GM12873 (cell line): ENCODE results near the gene FBXO36.

ENCODE experiments used
- CTCF ChIP-seq: IDR thresholded peaks from 2 replicates; pipeline ENCODE4 v1.5.1; 2012; ENCODE audit warnings: low read depth, mild to moderate bottlenecking, moderate library complexity, low read length, control low read depth; ENCODE audit not compliant: insufficient read depth; ENCODE audit errors: missing control alignments

The FBXO36 gene

DNA sequence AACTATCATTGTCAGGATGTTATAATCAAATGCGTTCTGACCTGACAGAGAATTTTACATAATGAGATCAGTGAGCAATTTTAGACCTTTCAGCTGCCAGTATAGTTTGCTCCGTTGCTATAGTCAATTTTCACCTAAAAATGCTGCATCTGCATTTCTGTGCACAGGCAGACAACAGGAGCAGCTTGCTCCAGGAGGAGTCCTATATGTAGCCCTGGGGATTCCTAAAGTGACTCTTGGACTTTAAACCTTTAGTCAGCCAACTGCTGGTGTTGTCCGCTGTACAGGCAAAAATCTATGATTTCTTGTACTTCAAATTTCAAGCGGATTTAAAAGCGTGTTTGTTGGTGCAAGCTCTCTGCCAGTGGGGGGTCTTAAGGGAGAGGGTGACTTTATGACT lies 120.7 kb downstream of the FBXO36 start:
- no peak for TF ChIP-seq CTCF

- TF ChIP-seq CTCF: no peak
These were observed 121.2 kb downstream of the FBXO36 start for GRCh38 chr2:230043461-230043860.

DNA sequence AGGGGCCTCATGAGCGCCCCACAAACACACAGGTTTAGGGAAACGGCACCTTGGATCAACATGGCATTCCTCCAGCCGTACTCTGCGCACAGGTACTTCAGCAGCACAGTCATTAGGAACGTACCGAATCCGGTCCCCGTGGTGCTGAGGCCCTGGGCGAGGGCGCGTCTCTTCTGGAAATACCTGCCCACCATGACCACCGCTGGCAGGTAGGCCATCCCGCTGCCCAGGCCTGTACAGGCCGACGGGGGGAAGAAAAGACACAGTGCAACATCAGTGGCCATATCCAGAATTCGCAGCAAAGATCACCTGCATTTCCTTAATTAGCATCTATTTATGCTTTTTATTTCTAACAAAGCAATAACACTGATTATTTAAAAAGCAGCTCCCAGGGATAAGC lies 124.2 kb downstream of the FBXO36 start:
- no peak for TF ChIP-seq CTCF

GRCh38 chr2:230048010-230048671 lies 125.8 kb downstream of the FBXO36 start:
- TF ChIP-seq CTCF: no peak

- TF ChIP-seq CTCF: no peak
These were observed 127.8 kb downstream of the FBXO36 start for GRCh38 chr2:230050136-230050535.

GRCh38 chr2:230052299-230052698 lies 130.0 kb downstream of the FBXO36 start:
- no peak for TF ChIP-seq CTCF

DNA sequence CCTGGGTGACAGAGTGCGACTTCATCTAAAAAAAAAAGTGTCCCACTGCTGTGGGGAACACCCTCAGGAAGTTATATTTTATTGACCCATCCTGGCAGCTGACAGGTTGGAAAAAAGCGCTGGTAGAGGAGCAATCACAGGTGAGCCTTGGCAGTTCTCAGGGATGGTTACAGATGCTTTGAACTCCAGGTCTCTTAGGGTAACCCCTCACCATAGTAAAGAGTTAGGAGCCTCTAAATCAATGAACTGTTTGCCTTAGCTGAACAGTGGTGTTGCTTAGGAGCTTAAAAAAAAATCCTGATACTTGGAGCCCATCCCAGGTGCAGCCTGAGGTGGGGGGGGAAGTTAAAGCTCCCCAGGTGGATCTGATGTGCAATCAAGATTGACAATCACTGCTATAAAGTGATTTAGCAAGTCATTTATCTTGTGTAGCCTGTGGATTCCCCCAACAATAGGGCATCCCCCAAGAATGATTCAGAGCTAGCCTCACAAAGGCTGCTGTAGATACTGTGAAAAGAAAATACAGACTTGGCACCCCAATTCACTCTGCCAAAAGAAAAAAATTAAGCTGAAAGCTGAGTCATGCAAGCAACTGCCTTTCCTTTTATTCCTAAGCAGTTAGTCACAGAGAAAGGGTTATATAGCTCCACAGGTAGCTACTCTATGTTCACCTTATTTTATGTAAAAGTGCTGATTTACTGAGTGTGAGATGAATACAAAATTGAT lies 131.6 kb downstream of the FBXO36 start:
- TF ChIP-seq CTCF: no peak
